ENCODE data around the gene CTNNB1. TPM values are rescaled to one million over a fixed set of nuclear protein-coding genes. Genes with fewer than 3 reads are reported as not detected.

The CTNNB1 gene
- total and polyA plus RNA-seq, 2 of the 13 experiments (the other 11 are each of a cell fraction or from before 2014, with no cell fraction given), result 398 to 489 TPM

DNA sequence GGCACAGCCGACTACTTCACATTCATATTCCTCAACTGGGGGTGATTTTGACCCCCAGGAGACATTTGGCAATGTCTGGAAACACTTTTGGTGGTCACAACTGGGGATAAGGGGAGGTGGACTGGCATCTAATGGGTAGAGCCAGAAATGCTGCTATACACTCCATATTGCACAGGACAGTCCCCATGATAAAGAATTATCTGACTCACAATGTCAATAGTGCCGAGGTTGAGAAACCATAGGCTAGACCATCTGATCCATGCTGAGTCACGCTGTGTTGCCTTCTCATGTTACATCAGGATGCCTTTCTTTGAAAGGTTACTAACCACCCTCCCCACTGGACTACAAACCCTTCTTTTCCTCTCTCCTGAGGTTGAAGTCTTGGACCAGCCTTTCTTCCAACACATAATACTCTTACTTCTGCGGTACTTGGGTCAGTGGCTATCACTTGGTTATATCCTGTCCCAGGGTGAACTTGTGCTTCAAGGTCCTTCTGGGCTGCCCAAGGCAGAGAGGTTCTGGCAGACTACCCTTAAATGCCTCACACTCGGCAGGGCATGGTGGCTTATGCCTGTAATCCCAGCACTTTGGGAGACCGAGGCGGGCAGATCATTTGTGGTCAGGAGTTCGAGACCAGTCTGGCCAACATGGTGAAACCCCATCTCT lies 68.8 kb downstream of the CTNNB1 start (continued):
- TF ChIP-seq, protein P1, sequence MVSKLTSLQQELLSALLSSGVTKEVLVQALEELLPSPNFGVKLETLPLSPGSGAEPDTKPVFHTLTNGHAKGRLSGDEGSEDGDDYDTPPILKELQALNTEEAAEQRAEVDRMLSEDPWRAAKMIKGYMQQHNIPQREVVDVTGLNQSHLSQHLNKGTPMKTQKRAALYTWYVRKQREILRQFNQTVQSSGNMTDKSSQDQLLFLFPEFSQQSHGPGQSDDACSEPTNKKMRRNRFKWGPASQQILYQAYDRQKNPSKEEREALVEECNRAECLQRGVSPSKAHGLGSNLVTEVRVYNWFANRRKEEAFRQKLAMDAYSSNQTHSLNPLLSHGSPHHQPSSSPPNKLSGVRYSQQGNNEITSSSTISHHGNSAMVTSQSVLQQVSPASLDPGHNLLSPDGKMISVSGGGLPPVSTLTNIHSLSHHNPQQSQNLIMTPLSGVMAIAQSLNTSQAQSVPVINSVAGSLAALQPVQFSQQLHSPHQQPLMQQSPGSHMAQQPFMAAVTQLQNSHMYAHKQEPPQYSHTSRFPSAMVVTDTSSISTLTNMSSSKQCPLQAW (CRISPR knock-in tag; IDR thresholded peaks at IDR 0.05), result no peak
- TF ChIP-seq ZNF513 (CRISPR knock-in tag; conservative IDR thresholded peaks at IDR 0.05), result no peak
- no peak for TF ChIP-seq ZFP37 (CRISPR knock-in tag; IDR thresholded peaks at IDR 0.05; ENCODE audit: borderline replicate concordance)
- peak; percentile 99 for TF ChIP-seq NFE2L2 (IDR thresholded peaks at IDR 0.05; ENCODE audit: low read length)
- TF ChIP-seq, protein P2, sequence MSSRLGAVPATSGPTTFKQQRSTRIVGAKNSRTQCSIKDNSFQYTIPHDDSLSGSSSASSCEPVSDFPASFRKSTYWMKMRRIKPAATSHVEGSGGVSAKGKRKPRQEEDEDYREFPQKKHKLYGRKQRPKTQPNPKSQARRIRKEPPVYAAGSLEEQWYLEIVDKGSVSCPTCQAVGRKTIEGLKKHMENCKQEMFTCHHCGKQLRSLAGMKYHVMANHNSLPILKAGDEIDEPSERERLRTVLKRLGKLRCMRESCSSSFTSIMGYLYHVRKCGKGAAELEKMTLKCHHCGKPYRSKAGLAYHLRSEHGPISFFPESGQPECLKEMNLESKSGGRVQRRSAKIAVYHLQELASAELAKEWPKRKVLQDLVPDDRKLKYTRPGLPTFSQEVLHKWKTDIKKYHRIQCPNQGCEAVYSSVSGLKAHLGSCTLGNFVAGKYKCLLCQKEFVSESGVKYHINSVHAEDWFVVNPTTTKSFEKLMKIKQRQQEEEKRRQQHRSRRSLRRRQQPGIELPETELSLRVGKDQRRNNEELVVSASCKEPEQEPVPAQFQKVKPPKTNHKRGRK (CRISPR knock-in tag; IDR thresholded peaks at IDR 0.05), result no peak
- 0 out of 2 replicates have a peak, but pooled peaks have one; percentile 38 for TF ChIP-seq ZMYM2 (CRISPR knock-in tag; IDR thresholded peaks at IDR 0.05)
- TF ChIP-seq ZNF709 (CRISPR knock-in tag; IDR thresholded peaks at IDR 0.05), result no peak
- peak; percentile 73; the same call in 1 of the 2 replicates for TF ChIP-seq CCDC6 (CRISPR knock-in tag; IDR thresholded peaks at IDR 0.05)
- TF ChIP-seq PHF5A (CRISPR knock-in tag; IDR thresholded peaks at IDR 0.05; ENCODE audit: low read depth, unreplicated experiment), result peak; percentile 89
- no peak for TF ChIP-seq CC2D1A (CRISPR knock-in tag; IDR thresholded peaks at IDR 0.05)
- TF ChIP-seq HMG20A (CRISPR knock-in tag; IDR thresholded peaks at IDR 0.05; ENCODE audit: borderline replicate concordance), result peak; percentile 93
- TF ChIP-seq, protein P3, sequence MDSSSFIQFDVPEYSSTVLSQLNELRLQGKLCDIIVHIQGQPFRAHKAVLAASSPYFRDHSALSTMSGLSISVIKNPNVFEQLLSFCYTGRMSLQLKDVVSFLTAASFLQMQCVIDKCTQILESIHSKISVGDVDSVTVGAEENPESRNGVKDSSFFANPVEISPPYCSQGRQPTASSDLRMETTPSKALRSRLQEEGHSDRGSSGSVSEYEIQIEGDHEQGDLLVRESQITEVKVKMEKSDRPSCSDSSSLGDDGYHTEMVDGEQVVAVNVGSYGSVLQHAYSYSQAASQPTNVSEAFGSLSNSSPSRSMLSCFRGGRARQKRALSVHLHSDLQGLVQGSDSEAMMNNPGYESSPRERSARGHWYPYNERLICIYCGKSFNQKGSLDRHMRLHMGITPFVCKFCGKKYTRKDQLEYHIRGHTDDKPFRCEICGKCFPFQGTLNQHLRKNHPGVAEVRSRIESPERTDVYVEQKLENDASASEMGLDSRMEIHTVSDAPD (CRISPR knock-in tag; IDR thresholded peaks at IDR 0.05), result 0 out of 2 replicates have a peak, but pooled peaks have one; percentile 52
- no peak for TF ChIP-seq ZNF3 (CRISPR knock-in tag; IDR thresholded peaks at IDR 0.05)
- no peak for TF ChIP-seq BRCA1 (CRISPR knock-in tag; IDR thresholded peaks at IDR 0.05)
- TF ChIP-seq HNRNPL (IDR thresholded peaks at IDR 0.05; ENCODE audit: low read depth, low read length), result no peak
- TF ChIP-seq ZKSCAN8 (CRISPR knock-in tag; IDR thresholded peaks at IDR 0.05; ENCODE audit: borderline replicate concordance), result peak; percentile 93
- peak; percentile 98 for TF ChIP-seq MAFF (IDR thresholded peaks at IDR 0.05; ENCODE audit: low read depth, low read length)
- TF ChIP-seq NR2C2 (CRISPR knock-in tag; IDR thresholded peaks at IDR 0.05; ENCODE audit: borderline replicate concordance), result no peak; the same call in 1 of the 2 replicates
- no peak for TF ChIP-seq ZNF891 (CRISPR knock-in tag; IDR thresholded peaks at IDR 0.05)
- TF ChIP-seq PHF8 (CRISPR knock-in tag; IDR thresholded peaks at IDR 0.05), result peak; percentile 26; the same call in 1 of the 2 replicates
- TF ChIP-seq ZNF382 (CRISPR knock-in tag; IDR thresholded peaks at IDR 0.05; ENCODE audit: borderline replicate concordance), result no peak
- TF ChIP-seq MXI1 (IDR thresholded peaks at IDR 0.05; ENCODE audit: borderline replicate concordance, low read depth, low read length), result peak; percentile 77; the same call in 2 of the 3 replicates
- TF ChIP-seq MAX (IDR thresholded peaks at IDR 0.05), result peak; percentile 57

Data from HepG2 (cell line).